GM23248 (cell line): ENCODE measurements around the gene MBOAT1. TPM values are rescaled to one million over a fixed set of nuclear protein-coding genes. Genes with fewer than 3 reads are reported as not detected.

Experiments
- DNase-seq: peaks from one replicate; pipeline ENCODE4 v3.0.0-alpha.2; 2015
- H2AFZ ChIP-seq: fragments of 200-600 bp; sonication (generic); 2 replicates; pipeline ENCODE4 v1.6.1; 2016; ENCODE audit warnings: antibody characterized with exemption
- H3F3A ChIP-seq: fragments of 200-600 bp; sonication (generic); 2 replicates; pipeline ENCODE4 v1.6.1; 2016; ENCODE audit warnings: mild to moderate bottlenecking, antibody characterized with exemption, mixed run types; ENCODE audit not compliant: insufficient read depth
- H3K27ac ChIP-seq: fragments of 200-600 bp; sonication (generic); 2 replicates; pipeline ENCODE4 v1.5.1; 2016; ENCODE audit warnings: mild to moderate bottlenecking
- H3K27me3 ChIP-seq: fragments of 200-600 bp; sonication (generic); replicated peaks from 2 replicates; pipeline ENCODE4 v1.6.1; 2016; ENCODE audit warnings: mild to moderate bottlenecking; ENCODE audit not compliant: insufficient read depth
- H3K36me3 ChIP-seq: fragments of 200-600 bp; sonication (generic); 2 replicates; pipeline ENCODE4 v1.6.1; 2016; ENCODE audit warnings: low read depth, mild to moderate bottlenecking
- H3K4me1 ChIP-seq: fragments of 200-600 bp; sonication (generic); 2 replicates; pipeline ENCODE4 v1.6.1; 2016; ENCODE audit warnings: mild to moderate bottlenecking; ENCODE audit not compliant: insufficient read depth
- H3K4me2 ChIP-seq: fragments of 200-600 bp; sonication (generic); one replicate; pipeline ENCODE4 v1.6.1; 2016; ENCODE audit warnings: mild to moderate bottlenecking; ENCODE audit not compliant: unreplicated experiment
- H3K4me3 ChIP-seq: fragments of 200-600 bp; sonication (generic); 2 replicates; pipeline ENCODE4 v1.5.1; 2016; ENCODE audit warnings: mild to moderate bottlenecking
- H3K79me2 ChIP-seq: fragments of 200-600 bp; sonication (generic); 2 replicates; pipeline ENCODE4 v1.6.1; 2016; ENCODE audit warnings: mild to moderate bottlenecking; ENCODE audit not compliant: insufficient read depth
- H3K9ac ChIP-seq: fragments of 200-600 bp; sonication (generic); 2 replicates; pipeline ENCODE4 v1.6.1; 2016; ENCODE audit warnings: mild to moderate bottlenecking
- H3K9me2 ChIP-seq: fragments of 200-600 bp; sonication (generic); 2 replicates; pipeline ENCODE4 v1.6.1; 2016; ENCODE audit warnings: mixed run types, mild to moderate bottlenecking, moderate library complexity; ENCODE audit not compliant: insufficient read depth
- H3K9me3 ChIP-seq: fragments of 200-600 bp; sonication (generic); one replicate; pipeline ENCODE4 v1.6.1; 2017; ENCODE audit warnings: low read depth
- H4K20me1 ChIP-seq: fragments of 200-600 bp; sonication (generic); 2 replicates; pipeline ENCODE4 v1.6.0; 2016; ENCODE audit not compliant: insufficient read depth
- EZH2 ChIP-seq: fragments of 200-600 bp; sonication (generic); IDR thresholded peaks from 2 replicates; pipeline ENCODE4 v1.6.1; 2018; ENCODE audit warnings: antibody characterized with exemption, mild to moderate bottlenecking; ENCODE audit not compliant: insufficient read depth, poor library complexity, severe bottlenecking
- EZH2phosphoT487 ChIP-seq: fragments of 200-600 bp; sonication (generic); IDR thresholded peaks from 2 replicates; pipeline ENCODE4 v1.6.1; 2018; ENCODE audit warnings: antibody characterized with exemption, moderate library complexity, mild to moderate bottlenecking, low read depth; ENCODE audit not compliant: insufficient read depth
- WGBS, 2 experiments: methylation state at CpG; one replicate each; pipeline ENCODE4 v1.1.6; 2015 to 2017; ENCODE audit warnings: low lambda C conversion rate in 2 of 2, low coverage in 1 of 2; ENCODE audit errors: missing lambda C conversion rate in 2 of 2; 5-methylcytosine and 5-hydroxymethylcytosine counted together
- in situ Hi-C: fragments of 300-500 bp; cut with MboI; formaldehyde crosslinking; loops from 2 replicates; pipeline ENCODE4 v1.15.0; 2020
- polyA plus RNA-seq: library from polyadenylated mRNA; unstranded; fragments of >200 nt; fragmentation: Nextera tagmentation; extraction: Ambion mirVana; gene quantifications from 2 replicates; pipeline ENCODE4 v1.2.1, GENCODE V29; 2016
- total RNA-seq: library from RNA; depleted of rRNA; stranded (reverse); fragments of >200 nt; shearing (Covaris generic); gene quantifications from 2 replicates; pipeline ENCODE4 v1.2.3, GENCODE V29; 2014

MBOAT1 gene
- total and polyA plus RNA-seq, 2 experiments from 2014 or later, result 1.8 to 4.0 TPM

DNA sequence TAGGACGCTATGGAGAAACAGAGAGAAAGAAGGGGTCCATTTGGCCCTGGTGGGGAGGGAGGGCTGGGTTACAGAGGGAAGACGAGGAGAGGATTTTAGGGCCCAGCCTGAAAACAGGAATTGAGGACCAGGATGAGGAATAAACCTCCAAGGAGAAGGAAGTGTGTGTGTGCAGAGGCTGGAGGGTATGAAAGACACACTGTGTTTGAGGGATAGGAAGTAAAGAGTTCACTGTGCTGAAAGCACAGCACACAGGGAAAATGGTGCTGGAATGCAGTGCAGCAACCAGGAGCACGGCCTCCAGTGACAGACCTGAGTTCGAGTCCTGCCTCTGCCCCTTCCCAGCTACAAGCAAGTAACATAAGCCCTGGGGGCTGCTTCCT, 7.8 kb downstream of the MBOAT1 start:
- peaks cover 14% of the 10 kb centered on the region; the same call in 1 of the 2 replicates for H3K4me1 ChIP-seq
- in situ Hi-C loops, result no loop called here
- H3K4me2 ChIP-seq, result no peak overlapping the region
- no peak overlapping the region for H3K27ac ChIP-seq
- WGBS, 2 experiments, result 82 to 94% methylated on average over 4 of the region's 4 CpGs
- no peaks in the 10 kb centered on the region; the same call in 1 of the 2 replicates for H3F3A ChIP-seq
- H3K27me3 ChIP-seq, result no peaks in the 10 kb centered on the region
- TF ChIP-seq EZH2phosphoT487 (no peak), EZH2 (no peak)
- H3K9me2 ChIP-seq, result no peaks in the 10 kb centered on the region
- no peak overlapping the region for H3K9ac ChIP-seq
- no peaks in the 10 kb centered on the region for H3K36me3 ChIP-seq
- no peak overlapping the region for H3K4me3 ChIP-seq
- no peaks in the 10 kb centered on the region for H3K79me2 ChIP-seq
- H3K9me3 ChIP-seq, result no peaks in the 10 kb centered on the region
- DNase-seq, result no peak
- H2AFZ ChIP-seq, result no peak overlapping the region
- no peaks in the 10 kb centered on the region for H4K20me1 ChIP-seq

DNA sequence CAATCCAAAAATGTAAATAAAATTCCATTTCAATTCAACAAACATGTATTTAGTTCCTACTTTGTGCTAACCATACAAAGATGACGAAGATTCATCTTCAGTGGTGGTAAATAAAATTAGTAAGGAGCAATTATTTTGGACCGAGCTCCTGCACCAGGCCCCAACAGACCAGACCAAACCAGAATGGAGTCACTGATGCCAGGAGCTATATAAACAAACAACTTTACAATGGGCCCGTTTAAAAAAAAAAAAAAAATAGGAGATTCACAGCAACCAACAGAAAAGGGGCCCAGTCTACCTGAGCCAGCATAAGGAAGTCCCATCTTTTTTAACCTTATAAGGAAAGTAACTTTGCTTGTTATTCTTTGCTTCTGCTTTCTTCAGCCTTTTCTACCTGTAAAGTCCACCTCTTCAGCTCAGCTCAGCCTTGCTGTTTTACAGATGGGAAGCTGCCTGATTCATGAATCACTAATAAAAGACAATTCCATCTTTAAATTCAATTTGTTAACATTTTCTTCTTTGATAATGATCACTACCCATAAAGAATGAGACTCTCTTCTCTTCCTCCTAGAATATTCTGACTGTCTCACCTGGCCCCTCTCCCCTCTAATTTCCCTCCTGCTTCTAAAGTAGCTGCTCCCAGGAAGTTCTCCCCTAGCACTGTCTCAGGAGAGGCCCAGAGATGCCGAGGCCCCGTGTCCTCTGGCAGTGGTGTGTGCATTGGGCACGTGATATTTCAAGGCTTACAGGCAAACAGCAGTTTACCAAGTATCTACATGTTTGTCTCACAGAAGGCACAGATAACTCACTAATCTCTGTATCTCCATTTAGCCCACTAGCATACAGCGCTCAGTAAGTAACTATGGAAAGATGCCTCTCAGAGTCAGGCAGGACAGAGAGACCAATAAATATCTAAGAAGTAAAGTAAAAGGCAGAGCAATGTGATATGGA, 8.4 kb downstream of the MBOAT1 start:
- H3K36me3 ChIP-seq, result no peaks in the 10 kb centered on the region
- H3K27ac ChIP-seq, result no peak overlapping the region
- in situ Hi-C loops, result no loop called here
- TF ChIP-seq EZH2phosphoT487 (no peak), EZH2 (no peak)
- no peak overlapping the region for H3K9ac ChIP-seq
- no peak overlapping the region for H3K4me2 ChIP-seq
- H4K20me1 ChIP-seq, result no peaks in the 10 kb centered on the region
- H3K4me1 ChIP-seq, result peaks cover 14% of the 10 kb centered on the region; the same call in 1 of the 2 replicates
- no peaks in the 10 kb centered on the region for H3K9me2 ChIP-seq
- H3K4me3 ChIP-seq, result no peak overlapping the region
- WGBS, 2 experiments, result 72 to 78% methylated on average over 7 of the region's 7 CpGs
- no peaks in the 10 kb centered on the region for H3K79me2 ChIP-seq
- H3K9me3 ChIP-seq, result no peaks in the 10 kb centered on the region
- 0 out of 2 replicates have a peak overlapping the region, but pooled peaks have one; percentile 23 for H2AFZ ChIP-seq
- H3K27me3 ChIP-seq, result no peaks in the 10 kb centered on the region
- H3F3A ChIP-seq, result no peaks in the 10 kb centered on the region; the same call in 1 of the 2 replicates
- DNase-seq, result no peak

DNA sequence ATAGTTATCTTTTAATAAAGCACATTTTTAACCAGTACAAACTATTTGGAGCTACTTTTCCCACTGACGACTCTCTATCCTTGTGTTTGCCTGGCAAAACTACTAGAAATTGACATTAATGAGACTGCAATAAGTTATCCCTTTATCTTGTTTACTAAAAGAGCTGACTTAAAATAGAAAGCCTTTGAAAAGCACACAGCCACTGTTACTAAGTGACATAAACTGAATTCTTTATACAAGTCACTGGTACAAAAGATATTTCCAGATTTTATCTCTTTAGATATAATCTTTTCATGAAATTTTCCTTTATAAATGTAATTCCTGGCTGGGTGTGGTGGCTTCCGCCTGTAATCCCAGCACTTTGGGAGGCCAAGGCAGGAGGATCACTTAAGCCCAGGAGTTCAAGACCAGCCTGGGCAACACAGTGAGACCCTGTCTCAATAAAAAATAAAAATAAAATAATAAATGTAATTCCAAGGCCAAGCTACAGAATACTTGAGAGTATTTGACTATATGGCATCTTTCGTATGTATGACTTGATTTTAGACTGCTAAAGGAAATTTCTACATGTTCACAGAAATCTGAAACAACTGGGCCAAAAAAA, 9.5 kb downstream of the MBOAT1 start:
- H3K4me2 ChIP-seq, result no peak overlapping the region
- H3K36me3 ChIP-seq, result no peaks in the 10 kb centered on the region
- H3K9me2 ChIP-seq, result no peaks in the 10 kb centered on the region
- H3K9me3 ChIP-seq, result no peaks in the 10 kb centered on the region
- H3K4me3 ChIP-seq, result no peak overlapping the region
- 0 out of 2 replicates have a peak overlapping the region, but pooled peaks have one; percentile 28 for H2AFZ ChIP-seq
- in situ Hi-C loops, result no loop called here
- no peaks in the 10 kb centered on the region; the same call in 1 of the 2 replicates for H3F3A ChIP-seq
- H3K27me3 ChIP-seq, result no peaks in the 10 kb centered on the region
- DNase-seq, result no peak
- no peaks in the 10 kb centered on the region for H4K20me1 ChIP-seq
- TF ChIP-seq EZH2 (no peak), EZH2phosphoT487 (no peak)
- no peaks in the 10 kb centered on the region for H3K79me2 ChIP-seq
- peak overlapping the region; percentile 23; the same call in 1 of the 2 replicates for H3K27ac ChIP-seq
- H3K4me1 ChIP-seq, result peaks cover 14% of the 10 kb centered on the region; the same call in 1 of the 2 replicates
- no peak overlapping the region for H3K9ac ChIP-seq
- WGBS, 2 experiments, result 76 to 77% methylated on average over 3 of the region's 3 CpGs

DNA sequence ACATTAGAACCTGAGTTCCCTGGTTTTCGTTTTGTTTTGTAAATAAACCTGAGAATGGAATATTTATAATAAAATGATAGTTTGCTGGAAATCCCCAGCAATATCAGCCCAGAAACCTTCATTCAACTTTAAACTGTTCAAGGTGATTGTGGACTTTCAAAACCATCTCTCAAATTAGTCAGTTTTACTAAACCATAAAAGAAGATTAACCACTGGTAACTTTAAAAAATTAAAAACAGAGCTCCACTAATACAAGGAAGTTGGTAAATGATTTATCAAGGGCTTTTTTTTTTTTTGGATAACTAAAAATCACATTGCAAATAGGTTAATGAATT, 10.0 kb downstream of the MBOAT1 start:
- Histone ChIP-seq H3K27me3 (no peaks in the 10 kb centered on the region), H3K79me2 (no peaks in the 10 kb centered on the region), H3K27ac (peak overlapping the region; percentile 23; the same call in 1 of the 2 replicates), H4K20me1 (no peaks in the 10 kb centered on the region), H3F3A (no peaks in the 10 kb centered on the region; the same call in 1 of the 2 replicates), H3K4me3 (no peak overlapping the region), H3K9ac (no peak overlapping the region), H2AFZ (0 out of 2 replicates have a peak overlapping the region, but pooled peaks have one; percentile 28), H3K4me2 (peak overlapping the region; percentile 7), H3K9me3 (no peaks in the 10 kb centered on the region), H3K4me1 (peaks cover 17% of the 10 kb centered on the region), H3K36me3 (no peaks in the 10 kb centered on the region), H3K9me2 (no peaks in the 10 kb centered on the region)
- no peak for DNase-seq
- WGBS, 2 experiments, result 42 to 55% methylated on average over 1 of the region's 1 CpG
- TF ChIP-seq EZH2phosphoT487 (no peak), EZH2 (no peak)
- in situ Hi-C loops, result no loop called here
